H1 (cell line): ENCODE results near the gene WFDC1. TPM values are rescaled to one million over a fixed set of nuclear protein-coding genes. Genes with fewer than 3 reads are reported as not detected.

Experiments used
- USF2 ChIP-seq: IDR thresholded peaks from 2 replicates; pipeline ENCODE4 v1.6.1; 2011; ENCODE audit warnings: low read length, improper control_type of control experiment
- polyA plus RNA-seq, 7 experiments: library from polyadenylated mRNA; depleted of rRNA in 3 of 7; stranded (reverse) in 5 of 7; unstranded in 2 of 7; fragments of >200 nt in 5 of 7; fragments of 200-250 nt in 2 of 7; gene quantifications; 1 replicate in 5 of 7; 2 replicates in 1 of 7; 4 replicates in 1 of 7; pipeline versions ENCODE4 v1.2.1 to v1.2.3, GENCODE V29; 2011 to 2013; ENCODE audit warnings: missing spikeins in 2 of 7, mixed read lengths in 2 of 7
- total RNA-seq: library from RNA; stranded (reverse); fragmentation: NEBNext Ultra II Directional; extraction: Animal tissue kit (Norgen Biotek cat#: 25700); gene quantifications from 2 replicates; pipeline ENCODE4 v1.2.1, GENCODE V29; 2021

WFDC1 gene
- total and polyA plus RNA-seq, 2 of the 8 experiments (the other 6 are each of a cell fraction or from before 2014, with no cell fraction given), result 0.70 to 1.1 TPM

- no peak for TF ChIP-seq USF2
Observed at GRCh38 chr16:84298376-84298899, 3.8 kb downstream of the WFDC1 start (continued).
